Stimulated activated CD4-positive, alpha-beta T cell treated with anti-CD3 and anti-CD28 coated beads, Interleukin-2, amount 100 ng/mL, for 24 hours (primary cell): ENCODE data around the gene S100A11.
"Not testable (repeated sequence)": the region's sequence is repeated elsewhere in the genome, so short reads cannot be mapped to it uniquely, and the experiment has no call there.

Experiments used
- DNase-seq, 2 donors: peaks; one replicate each; pipeline ENCODE4 v3.0.0-alpha.2; 2020

Gene S100A11

DNA sequence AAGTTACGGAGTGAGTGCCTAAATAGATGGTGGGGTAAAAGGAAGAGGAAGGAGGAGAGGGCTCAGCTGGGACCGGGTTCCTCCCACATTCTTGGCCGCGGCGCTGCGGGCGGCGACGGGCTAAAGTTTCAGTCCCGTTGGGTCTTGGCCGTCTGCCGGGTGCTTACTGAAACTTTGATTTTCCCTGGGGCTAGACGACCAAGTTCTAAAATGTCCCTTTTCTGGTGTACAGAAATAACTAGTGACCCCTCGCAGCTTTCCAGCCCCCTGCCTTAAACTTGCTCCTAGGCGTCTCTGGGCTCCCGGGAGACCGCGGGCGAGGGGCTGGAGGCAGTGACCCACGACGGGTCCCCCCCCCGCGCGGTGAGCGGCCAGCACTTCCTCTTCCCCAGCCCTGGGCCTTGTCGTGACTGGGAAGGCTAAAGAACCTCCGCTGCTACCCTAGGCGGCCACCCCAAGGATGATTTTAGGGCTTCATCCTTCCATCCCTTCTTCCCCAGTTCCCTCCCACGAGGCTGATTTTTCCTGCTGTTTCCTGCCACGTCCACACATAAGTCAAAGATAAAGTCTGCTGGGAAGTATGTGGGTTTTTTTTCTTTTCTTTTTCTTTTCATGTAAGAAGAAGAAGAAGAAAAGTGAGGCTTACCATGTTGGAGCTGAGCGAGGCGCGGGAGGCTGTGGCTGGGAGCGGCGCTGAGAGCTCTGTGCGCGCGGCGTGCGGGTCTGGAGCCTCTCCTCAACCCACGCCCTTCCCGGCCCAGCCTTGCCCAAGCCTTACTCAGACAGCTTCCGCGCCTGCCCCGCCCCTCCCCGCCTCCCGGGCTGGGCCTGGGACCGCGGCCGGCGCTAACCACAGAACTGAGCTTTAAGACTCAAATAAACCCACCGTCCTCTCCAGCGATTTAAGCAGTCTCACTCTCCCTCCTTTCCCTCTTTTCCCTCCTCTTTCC, at the start of gene S100A11:
TSS of gene S100A11 (minus strand) at position 738 of the 950 bp plus-strand sequence. CDS start at position 649, 89 bp downstream.
- peak; percentile 82 to 89 for DNase-seq

- no peak for DNase-seq
These were observed 48.0 kb upstream of the S100A11 start for GRCh38 chr1:152084853-152085252.

DNA sequence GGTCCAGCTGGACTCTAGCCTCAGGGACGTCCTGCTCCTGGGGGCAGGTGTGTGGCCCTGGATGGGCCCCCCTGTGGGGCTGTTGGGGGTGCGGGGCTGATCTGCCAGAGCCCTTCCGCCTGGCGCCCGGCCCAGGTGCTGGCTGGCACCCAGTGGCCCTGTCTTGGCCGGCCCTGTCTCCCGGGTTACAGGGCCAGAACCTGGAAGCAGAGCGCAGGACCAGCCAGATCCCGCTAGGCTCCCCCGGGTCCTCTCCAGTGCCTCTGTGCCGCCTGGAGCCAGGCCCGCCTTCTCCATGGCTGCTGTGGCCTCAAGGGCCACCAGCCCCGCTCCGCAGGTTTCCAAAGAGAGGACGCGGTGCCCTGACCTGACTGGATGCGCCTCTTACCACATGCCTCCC, 44.2 kb upstream of the S100A11 start:
- not testable (repeated sequence) for DNase-seq

- not testable (repeated sequence) for DNase-seq
These were observed 43.7 kb upstream of the S100A11 start for GRCh38 chr1:152080494-152080893.

- DNase-seq, result no peak
These were observed 42.1 kb upstream of the S100A11 start for GRCh38 chr1:152078831-152079441.

- DNase-seq, result no peak
These were observed 35.5 kb upstream of the S100A11 start for GRCh38 chr1:152072311-152072710.

DNA sequence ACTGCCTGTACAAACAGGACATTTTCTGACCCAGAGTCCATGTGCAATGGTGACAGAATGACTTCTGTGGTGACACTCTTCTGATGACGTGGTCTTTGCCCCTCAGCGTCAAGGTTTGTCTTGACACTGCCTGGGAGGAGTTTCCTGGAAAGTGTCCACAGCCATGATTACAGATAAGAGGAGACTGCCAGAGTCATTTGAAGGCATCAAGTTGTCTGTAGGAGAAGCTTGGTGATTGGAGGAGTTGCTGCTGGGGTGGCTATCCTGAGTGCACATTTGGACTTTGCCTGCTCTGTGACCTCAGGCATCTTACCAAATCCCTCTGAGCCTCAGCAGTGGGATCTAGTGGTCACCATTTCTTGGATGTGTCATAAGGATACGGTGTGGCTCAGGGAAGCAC, 34.3 kb upstream of the S100A11 start:
- no peak for DNase-seq

DNA sequence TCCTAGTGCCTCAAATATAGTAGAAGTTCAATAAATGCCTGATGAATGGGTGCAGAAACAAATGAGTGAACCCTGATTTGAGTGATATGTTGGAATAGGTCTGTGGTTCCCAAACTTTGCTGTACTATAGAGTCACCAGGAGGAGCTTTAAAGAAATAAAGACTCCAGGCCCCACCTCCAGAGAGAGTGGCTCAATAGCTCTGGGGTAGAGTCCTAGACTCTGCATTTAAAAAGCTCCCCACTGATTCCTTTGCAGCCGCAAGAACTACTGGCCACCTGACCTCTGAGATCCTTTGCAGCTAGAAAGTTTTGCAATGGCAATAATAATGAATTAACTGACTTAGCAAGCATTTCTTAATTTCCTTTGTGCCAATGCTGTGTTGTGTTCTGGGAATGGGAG, 31.1 kb upstream of the S100A11 start:
- DNase-seq, result no peak

- DNase-seq, result no peak
These were observed 30.3 kb upstream of the S100A11 start for GRCh38 chr1:152067150-152067549.

- DNase-seq, result no peak
These were observed 25.1 kb upstream of the S100A11 start for GRCh38 chr1:152061952-152062351.

DNA sequence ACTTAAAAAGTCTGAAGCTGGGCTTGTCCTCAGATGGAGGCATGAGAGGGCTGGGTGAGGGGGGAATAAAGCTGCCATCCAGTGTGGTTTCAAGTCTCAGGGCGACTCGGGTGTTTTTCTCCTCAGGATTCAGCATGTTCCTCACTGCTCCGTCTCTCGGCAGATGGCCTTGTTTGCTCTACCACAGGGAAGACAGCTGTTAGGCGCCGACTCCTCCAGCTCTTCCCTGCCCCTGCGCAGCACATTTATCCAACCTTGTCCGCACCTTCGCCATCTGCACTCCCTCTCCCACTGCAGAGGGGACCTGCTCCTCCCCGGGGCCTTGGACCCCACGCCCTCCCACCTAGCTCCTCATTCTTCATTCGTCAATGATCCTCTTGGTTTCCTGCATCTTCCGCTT, 16.6 kb upstream of the S100A11 start:
- DNase-seq, result no peak

DNA sequence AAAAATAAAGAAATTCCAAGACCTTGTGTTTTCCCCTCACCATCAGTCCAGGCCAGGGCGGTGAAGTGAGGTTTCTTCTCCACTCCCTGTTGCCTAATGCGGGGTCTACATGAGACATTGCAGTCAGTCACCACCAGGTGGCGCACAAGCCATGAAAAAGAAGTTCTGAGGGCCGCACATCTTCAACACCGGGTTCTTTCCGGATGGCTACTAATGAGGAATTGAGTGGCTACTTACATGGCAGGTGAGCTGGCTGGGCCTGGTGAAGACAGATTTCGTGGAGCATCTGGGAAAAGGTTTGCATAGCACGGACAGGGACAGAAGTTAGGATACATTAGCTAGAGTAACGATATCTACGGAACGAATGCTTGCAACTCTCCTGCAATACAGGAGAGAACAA, 15.8 kb upstream of the S100A11 start:
- DNase-seq, result peak; percentile 90 to 91

DNA sequence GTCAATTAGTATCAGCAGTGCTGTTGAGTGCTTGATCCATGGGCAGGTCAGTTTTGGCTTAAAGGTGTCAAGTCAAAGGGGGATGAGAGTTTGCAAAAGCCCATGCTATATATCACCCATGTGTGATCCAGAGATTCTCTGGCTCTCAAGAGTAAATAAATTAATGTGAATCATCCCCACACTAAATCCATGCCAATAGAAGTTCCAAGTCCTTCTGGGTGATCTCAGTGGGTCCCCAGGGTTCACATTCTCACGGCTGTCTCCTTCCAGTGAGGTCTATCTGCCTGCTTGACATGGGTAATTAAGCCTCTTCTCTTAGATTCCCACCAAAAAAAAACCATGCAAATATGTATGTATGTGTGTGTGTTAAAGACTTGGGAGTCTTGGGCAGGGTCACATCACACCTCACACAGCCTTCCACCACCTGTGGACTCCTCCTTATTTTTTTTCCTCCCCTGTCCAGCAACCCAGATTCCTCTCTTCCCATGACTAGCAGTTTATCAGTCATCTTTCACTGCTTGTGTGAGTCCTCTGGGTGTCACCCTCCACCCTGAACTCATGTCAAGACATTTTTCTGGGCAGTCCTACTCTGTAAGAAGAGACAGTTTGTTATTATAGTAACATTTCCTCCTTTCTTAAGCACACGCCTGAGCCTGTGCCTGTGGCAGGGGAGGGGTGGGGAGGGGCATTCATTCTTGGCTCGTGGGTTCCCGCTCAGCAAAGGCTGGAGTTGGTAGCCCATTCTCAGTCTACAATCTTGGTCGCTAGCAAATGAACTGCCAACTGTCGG, 14.3 kb upstream of the S100A11 start:
- no peak for DNase-seq

GRCh38 chr1:152049291-152050083, 12.7 kb upstream of the S100A11 start:
- no peak for DNase-seq

GRCh38 chr1:152048416-152049009, 11.7 kb upstream of the S100A11 start:
- DNase-seq, result peak; percentile 64

DNA sequence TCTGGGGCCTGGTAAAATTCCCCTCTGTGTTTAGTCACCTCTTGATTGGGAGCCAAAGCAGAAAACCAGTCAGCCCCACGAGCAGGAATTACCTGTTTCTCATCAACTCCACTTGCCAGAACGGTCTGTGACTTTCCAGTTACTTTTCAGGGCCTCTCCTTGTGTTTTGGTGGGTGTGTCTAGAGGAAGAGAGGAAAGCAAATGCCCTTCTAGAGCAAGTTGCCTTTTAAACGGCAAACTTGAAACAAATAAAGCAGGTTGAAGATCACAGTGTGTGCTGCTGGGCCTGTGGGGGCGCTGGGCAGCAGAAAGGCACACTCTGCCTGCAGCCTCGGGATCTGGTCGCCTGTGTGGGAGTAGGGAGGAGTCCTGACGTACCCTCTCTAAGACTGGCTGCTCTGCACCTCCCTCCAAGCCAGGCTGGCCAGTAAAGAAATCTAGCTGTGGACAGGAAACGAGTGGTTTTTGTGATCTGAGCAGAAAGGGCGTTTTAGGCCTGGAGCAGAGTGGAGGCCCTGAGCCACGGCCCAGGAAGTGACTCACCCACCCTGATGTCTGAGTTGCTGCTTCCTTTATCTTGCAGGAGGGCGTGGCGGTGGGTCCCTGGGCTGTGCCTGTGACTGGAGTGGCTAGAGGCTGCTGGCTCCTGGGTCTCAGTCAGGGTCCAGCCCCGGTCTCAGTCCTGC, 11.1 kb upstream of the S100A11 start:
- DNase-seq, result peak; percentile 86

DNA sequence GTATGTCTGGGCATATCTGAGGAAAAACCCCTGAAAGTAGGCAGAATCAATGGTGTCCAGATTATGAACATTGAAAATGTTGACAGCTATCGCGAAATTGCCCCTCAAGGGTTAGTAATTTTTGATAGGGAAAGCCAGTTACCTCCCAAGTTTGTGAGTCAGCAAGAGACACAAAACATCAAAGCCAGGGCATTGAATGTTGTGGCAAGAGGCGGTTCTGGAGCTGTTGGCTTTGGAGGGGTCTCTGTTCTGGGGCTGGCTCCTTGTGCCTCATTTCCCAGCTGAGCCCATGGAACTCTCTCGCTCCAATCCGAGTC, 10.6 kb upstream of the S100A11 start:
- no peak for DNase-seq

- no peak for DNase-seq
These were observed 7.6 kb upstream of the S100A11 start for GRCh38 chr1:152044386-152044785.

- DNase-seq, result no peak
These were observed 7.1 kb upstream of the S100A11 start for GRCh38 chr1:152043870-152044269.

DNA sequence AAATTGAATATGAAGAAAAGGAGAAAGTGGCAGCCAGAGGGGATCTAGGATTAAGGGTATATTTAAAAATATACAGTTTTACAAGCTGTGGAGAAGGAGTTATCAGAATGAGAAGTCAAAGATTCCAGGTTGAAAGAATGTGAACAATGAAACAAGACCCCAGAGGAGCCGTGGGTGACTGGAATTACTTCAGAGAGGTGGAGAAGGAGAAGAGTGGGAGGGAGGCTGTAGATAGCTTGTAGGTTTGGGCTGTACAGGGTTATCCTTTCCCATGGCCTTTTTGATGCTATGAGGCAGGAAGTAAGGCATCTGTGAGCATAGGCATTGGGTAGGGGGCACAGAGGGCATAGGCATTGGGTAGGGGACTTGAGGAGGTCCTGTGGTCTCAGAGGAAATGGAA, 5.2 kb upstream of the S100A11 start:
- DNase-seq, result no peak

DNA sequence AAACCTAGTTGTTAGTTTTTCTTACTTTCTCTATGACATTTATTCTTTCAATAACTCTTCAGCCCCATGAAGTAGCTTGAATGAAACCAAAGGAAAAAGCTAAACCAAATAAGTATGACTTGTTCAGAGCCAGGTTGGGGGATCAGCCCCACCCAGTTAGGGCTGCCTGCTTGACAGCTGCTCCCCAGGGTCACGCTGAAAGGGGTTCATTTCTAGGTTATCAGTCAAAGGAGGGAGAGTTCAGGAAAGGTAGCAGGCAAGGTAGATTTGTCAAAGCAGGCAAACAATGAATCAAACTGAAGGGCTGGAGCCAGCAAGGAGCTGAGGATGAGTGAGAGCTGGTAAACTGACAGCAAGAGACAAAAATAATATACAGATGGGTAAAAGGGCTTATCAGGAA, 3.1 kb upstream of the S100A11 start:
- no peak for DNase-seq

- no peak for DNase-seq
These were observed 2.7 kb upstream of the S100A11 start for GRCh38 chr1:152039461-152039860.
